Adipocyte (in vitro differentiated cells): ENCODE data around the gene RASA3.
"Not testable (repeated sequence)": the region's sequence is repeated elsewhere in the genome, so short reads cannot be mapped to it uniquely, and the experiment has no call there.

Experiments used
- DNase-seq: peaks from one replicate; pipeline ENCODE4 v3.0.0-alpha.2; 2015; ENCODE audit warnings: low read depth
- H3K27me3 ChIP-seq: replicated peaks from 2 replicates; pipeline ENCODE4 v1.7.0; 2013; ENCODE audit warnings: mild to moderate bottlenecking, low read length, moderate library complexity; ENCODE audit not compliant: control insufficient read depth, insufficient read depth
- H3K36me3 ChIP-seq: 2 replicates; pipeline ENCODE4 v1.7.0; 2013; ENCODE audit warnings: low read length, mild to moderate bottlenecking, moderate library complexity; ENCODE audit not compliant: control insufficient read depth, insufficient read depth, severe bottlenecking
- H3K4me1 ChIP-seq: 2 replicates; pipeline ENCODE4 v1.7.0; 2013; ENCODE audit warnings: mild to moderate bottlenecking, low read length, moderate library complexity; ENCODE audit not compliant: control insufficient read depth, insufficient read depth
- H3K4me3 ChIP-seq: 2 replicates; pipeline ENCODE4 v1.7.0; 2013; ENCODE audit warnings: mild to moderate bottlenecking, low read length, moderate library complexity
- H3K9ac ChIP-seq: 2 replicates; pipeline ENCODE4 v1.7.0; 2013; ENCODE audit warnings: mild to moderate bottlenecking, low read length, moderate library complexity
- H3K9me3 ChIP-seq: 2 replicates; pipeline ENCODE4 v1.7.0; 2013; ENCODE audit warnings: mild to moderate bottlenecking, low read length, moderate library complexity; ENCODE audit not compliant: control insufficient read depth

RASA3 gene

DNA sequence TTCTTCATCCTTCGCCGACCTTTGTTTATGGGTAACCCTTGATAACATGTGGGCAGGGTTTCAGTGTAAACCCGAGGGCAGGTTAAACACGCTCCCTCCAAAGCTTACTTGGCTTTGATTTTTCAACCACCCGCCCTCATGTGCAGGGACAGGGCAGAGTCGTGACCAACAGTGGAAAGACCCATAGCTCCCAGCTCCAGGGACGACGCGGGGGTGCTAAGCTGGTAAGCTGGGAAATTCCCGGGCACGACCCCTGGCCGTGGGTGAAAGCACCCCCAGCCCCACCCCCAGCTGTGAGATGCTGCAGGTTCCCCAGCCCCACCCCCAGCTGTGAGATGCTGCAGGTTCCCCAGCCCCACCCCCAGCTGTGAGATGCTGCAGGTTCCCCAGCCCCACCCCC, 17.8 kb downstream of the RASA3 start:
- H3K36me3 ChIP-seq, H3K4me3 ChIP-seq, H3K27me3 ChIP-seq, DNase-seq, H3K9ac ChIP-seq, H3K9me3 ChIP-seq: not testable (repeated sequence)
- H3K4me1 ChIP-seq = peaks cover 40% of the 10 kb centered on the region

DNA sequence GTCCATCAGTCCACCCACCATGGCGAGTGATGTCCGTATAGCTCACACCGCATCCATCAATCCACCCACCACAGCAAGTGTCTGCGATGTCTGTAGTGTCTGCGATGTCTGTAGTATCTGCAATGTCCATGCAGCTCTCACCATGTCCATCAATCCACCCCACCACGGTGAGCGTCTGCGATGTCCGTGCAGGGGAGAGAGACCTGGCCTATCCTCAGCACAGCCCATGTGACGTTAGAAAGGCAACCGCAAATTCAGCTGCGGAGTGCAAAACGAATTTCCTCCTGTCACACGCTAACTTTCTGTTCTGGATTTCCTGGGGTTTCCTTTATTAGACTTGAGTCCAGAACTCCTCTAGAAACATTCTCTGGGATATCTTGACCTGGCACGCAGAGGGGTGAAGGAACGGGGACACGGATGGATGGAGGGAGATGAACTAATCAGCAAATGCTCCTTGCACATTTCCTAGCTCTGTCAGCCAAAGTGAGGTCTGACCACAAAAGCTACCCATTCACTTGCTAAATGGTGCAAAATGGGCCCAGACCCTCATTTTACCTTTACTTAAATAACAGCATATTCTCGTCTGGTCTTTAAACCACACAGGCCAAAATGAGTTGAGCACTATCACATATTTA, 18.3 kb downstream of the RASA3 start:
- Histone ChIP-seq H3K36me3 (no peaks in the 10 kb centered on the region), H3K4me3 (no peak overlapping the region), H3K9ac (no peak overlapping the region), H3K4me1 (peaks cover 40% of the 10 kb centered on the region), H3K27me3 (no peaks in the 10 kb centered on the region), H3K9me3 (no peaks in the 10 kb centered on the region)
- no peak for DNase-seq

DNA sequence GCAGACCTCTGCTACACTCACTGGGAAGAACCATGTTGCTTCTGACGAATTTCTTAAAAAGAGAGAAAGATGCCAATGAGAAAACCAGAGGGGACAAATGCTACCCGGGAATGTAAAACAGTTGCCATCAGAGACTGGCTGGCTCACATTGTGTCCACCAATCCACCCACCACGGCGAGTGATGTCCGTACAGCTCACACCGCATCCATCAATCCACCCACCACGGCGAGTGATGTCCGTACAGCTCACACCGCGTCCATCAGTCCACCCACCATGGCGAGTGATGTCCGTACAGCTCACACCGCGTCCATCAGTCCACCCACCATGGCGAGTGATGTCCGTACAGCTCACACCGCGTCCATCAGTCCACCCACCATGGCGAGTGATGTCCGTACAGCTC, 19.0 kb downstream of the RASA3 start:
- DNase-seq, H3K4me3 ChIP-seq, H3K36me3 ChIP-seq, H3K9ac ChIP-seq, H3K9me3 ChIP-seq, H3K27me3 ChIP-seq: not testable (repeated sequence)
- peaks cover 36% of the 10 kb centered on the region for H3K4me1 ChIP-seq

GRCh38 chr13:114112826-114113322, 19.5 kb downstream of the RASA3 start:
- H3K9me3 ChIP-seq = no peaks in the 10 kb centered on the region
- no peaks in the 10 kb centered on the region for H3K36me3 ChIP-seq
- DNase-seq = no peak
- H3K27me3 ChIP-seq = no peaks in the 10 kb centered on the region
- H3K4me1 ChIP-seq = peaks cover 31% of the 10 kb centered on the region
- H3K4me3 ChIP-seq = no peak overlapping the region
- H3K9ac ChIP-seq = no peak overlapping the region

- peaks cover 29% of the 10 kb centered on the region for H3K4me1 ChIP-seq
- H3K4me3 ChIP-seq = no peak overlapping the region
- no peak for DNase-seq
- H3K27me3 ChIP-seq = no peaks in the 10 kb centered on the region
- H3K9ac ChIP-seq = no peak overlapping the region
- no peaks in the 10 kb centered on the region for H3K9me3 ChIP-seq
- no peaks in the 10 kb centered on the region for H3K36me3 ChIP-seq
Observed at GRCh38 chr13:114112231-114112825, 20.1 kb downstream of the RASA3 start.

- Histone ChIP-seq H3K27me3 (no peaks in the 10 kb centered on the region), H3K4me1 (peaks cover 34% of the 10 kb centered on the region), H3K9ac (no peak overlapping the region), H3K36me3 (no peaks in the 10 kb centered on the region), H3K4me3 (no peak overlapping the region), H3K9me3 (no peaks in the 10 kb centered on the region)
- DNase-seq = peak; percentile 63
Observed at GRCh38 chr13:114111577-114111976, 20.8 kb downstream of the RASA3 start.

GRCh38 chr13:114110830-114111189, 21.6 kb downstream of the RASA3 start:
- H3K4me1 ChIP-seq = peaks cover 32% of the 10 kb centered on the region
- H3K9me3 ChIP-seq, H3K36me3 ChIP-seq: not testable (repeated sequence)

GRCh38 chr13:114110091-114110829, 22.2 kb downstream of the RASA3 start:
- peak overlapping the region; percentile 56 for H3K9ac ChIP-seq
- no peaks in the 10 kb centered on the region for H3K36me3 ChIP-seq
- DNase-seq = no peak
- no peak overlapping the region for H3K4me3 ChIP-seq
- H3K27me3 ChIP-seq = no peaks in the 10 kb centered on the region
- no peaks in the 10 kb centered on the region for H3K9me3 ChIP-seq
- peaks cover 32% of the 10 kb centered on the region for H3K4me1 ChIP-seq

More at GRCh38 chr13:114110830-114111189, 21.6 kb downstream of the RASA3 start:
- peak overlapping the region; percentile 56 for H3K9ac ChIP-seq
- not testable (repeated sequence) for DNase-seq, H3K4me3 ChIP-seq, H3K27me3 ChIP-seq

GRCh38 chr13:114109641-114110041, 22.8 kb downstream of the RASA3 start:
- Histone ChIP-seq H3K36me3 (no peaks in the 10 kb centered on the region), H3K9ac (no peak overlapping the region), H3K4me1 (peaks cover 28% of the 10 kb centered on the region), H3K4me3 (no peak overlapping the region), H3K9me3 (no peaks in the 10 kb centered on the region), H3K27me3 (no peaks in the 10 kb centered on the region)
- no peak for DNase-seq

DNA sequence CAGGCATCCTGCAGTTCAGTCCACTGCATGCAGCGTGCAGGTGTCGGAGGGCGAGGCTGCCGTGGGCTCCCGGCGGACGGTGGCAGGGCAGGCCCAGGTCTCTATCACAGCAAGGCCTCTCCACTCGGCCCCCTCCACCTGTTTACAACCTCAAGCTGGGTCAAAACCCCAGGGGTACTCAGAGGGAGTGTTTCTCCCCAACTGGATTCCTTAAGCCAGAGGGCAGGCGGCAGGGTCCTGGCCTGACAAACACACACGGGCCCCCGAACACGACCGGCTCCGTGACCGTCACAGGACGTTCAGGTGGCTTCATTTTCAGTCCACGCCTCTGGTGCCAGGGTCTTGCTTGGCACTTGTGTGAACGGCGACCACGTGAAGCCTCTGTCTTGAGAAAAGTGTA, 23.5 kb downstream of the RASA3 start:
- H3K27me3 ChIP-seq = no peaks in the 10 kb centered on the region
- H3K4me3 ChIP-seq = no peak overlapping the region
- H3K9me3 ChIP-seq = no peaks in the 10 kb centered on the region
- peak overlapping the region; percentile 21 for H3K9ac ChIP-seq
- DNase-seq = no peak
- H3K4me1 ChIP-seq = peaks cover 28% of the 10 kb centered on the region
- H3K36me3 ChIP-seq = no peaks in the 10 kb centered on the region

GRCh38 chr13:114108141-114108761, 24.2 kb downstream of the RASA3 start:
- Histone ChIP-seq H3K27me3 (no peaks in the 10 kb centered on the region), H3K4me3 (no peak overlapping the region), H3K9me3 (no peaks in the 10 kb centered on the region), H3K4me1 (peaks cover 28% of the 10 kb centered on the region), H3K36me3 (no peaks in the 10 kb centered on the region), H3K9ac (peak overlapping the region; percentile 2)
- no peak for DNase-seq
